22Rv1 (cell line): ENCODE data around the gene MAGIX.

Experiments used
- ZFX ChIP-seq: fragments of 450-650 bp; IDR thresholded peaks from 2 replicates; pipeline ENCODE4 v1.6.1; 2017; ENCODE audit warnings: antibody characterized with exemption, borderline replicate concordance
- TF ChIP-seq, protein P1 (sequence below): fragments of 450-650 bp; IDR thresholded peaks from 2 replicates; pipeline ENCODE4 v1.5.1; 2017; ENCODE audit warnings: mild to moderate bottlenecking

DNA sequence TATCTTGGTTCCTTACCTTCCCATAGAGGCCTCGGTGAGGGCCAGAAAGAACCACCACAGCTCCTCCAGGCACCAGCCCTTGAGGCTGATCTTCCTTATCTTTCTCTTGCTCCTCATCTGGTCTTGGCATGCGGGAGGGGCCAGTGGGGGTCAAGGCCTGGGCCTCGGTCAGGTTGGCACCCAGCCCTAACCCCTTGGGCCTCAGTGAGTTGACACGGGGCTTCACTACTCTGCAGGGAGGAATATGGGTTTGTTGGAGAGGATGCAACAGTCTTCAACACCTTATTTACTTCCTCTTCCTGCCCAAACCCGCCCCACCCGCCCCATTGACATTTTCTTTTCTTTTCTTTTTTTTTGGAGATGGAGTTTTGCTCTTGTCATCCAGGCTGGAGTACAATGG is 45.0 kb upstream of the MAGIX start:
- TF ChIP-seq, protein P1, sequence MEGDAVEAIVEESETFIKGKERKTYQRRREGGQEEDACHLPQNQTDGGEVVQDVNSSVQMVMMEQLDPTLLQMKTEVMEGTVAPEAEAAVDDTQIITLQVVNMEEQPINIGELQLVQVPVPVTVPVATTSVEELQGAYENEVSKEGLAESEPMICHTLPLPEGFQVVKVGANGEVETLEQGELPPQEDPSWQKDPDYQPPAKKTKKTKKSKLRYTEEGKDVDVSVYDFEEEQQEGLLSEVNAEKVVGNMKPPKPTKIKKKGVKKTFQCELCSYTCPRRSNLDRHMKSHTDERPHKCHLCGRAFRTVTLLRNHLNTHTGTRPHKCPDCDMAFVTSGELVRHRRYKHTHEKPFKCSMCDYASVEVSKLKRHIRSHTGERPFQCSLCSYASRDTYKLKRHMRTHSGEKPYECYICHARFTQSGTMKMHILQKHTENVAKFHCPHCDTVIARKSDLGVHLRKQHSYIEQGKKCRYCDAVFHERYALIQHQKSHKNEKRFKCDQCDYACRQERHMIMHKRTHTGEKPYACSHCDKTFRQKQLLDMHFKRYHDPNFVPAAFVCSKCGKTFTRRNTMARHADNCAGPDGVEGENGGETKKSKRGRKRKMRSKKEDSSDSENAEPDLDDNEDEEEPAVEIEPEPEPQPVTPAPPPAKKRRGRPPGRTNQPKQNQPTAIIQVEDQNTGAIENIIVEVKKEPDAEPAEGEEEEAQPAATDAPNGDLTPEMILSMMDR, result no peak
- no peak for TF ChIP-seq ZFX
